ENCODE measurements around the gene BCL2. TPM values are rescaled to one million over a fixed set of nuclear protein-coding genes. Genes with fewer than 3 reads are reported as not detected.

The BCL2 gene
- total and polyA plus RNA-seq, 7 donors, result 2.8 to 25.7 (median 11.3) TPM

DNA sequence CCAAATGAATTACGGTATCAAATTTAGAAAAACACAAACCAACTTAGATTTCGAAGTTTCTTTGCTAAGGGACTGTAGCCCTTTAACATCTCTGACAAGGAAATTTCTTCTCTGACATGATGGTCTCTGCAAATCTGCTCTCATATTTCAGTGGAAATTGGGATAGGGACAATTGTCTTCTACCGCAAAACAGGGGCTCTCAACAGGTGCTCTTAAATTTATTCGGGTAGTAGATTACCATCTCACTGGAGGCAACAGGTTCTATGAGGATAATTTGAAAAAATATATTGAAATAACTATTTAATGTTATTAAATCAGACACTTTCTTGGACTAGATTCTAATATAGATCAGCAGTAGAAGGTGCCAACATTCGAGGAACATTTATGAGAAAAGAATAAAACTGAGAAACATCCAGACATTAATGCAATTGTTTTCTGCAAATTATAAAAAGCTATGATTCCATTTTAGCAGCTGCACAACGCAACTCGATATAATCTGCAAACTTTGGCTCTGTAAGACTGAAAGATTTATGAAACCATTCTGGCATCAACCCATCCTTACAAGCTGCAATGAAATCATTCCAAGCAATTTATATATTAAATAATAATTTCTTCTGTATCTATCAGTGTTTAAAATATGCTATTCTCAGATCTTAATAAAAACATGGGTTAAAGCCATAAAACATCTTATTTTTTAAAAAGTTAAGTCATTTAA is 10.0 kb upstream of the BCL2 start:
- Histone ChIP-seq H3K27ac (no peak overlapping the region), H3K36me3 (peaks cover 0 to 46% (median 28%) of the 10 kb centered on the region in 4 donors), H3K27me3 (no peaks in the 10 kb centered on the region), H3K4me3 (no peak overlapping the region), H3K9me3 (no peaks in the 10 kb centered on the region), H3K4me1 (no peaks in the 10 kb centered on the region)
- TF ChIP-seq POLR2AphosphoS5 (IDR thresholded peaks at IDR 0.05), result no peak
- no peak for TF ChIP-seq POLR2A (IDR thresholded peaks at IDR 0.05)
- TF ChIP-seq EP300 (IDR thresholded peaks at IDR 0.05), result no peak
- TF ChIP-seq, protein P1, sequence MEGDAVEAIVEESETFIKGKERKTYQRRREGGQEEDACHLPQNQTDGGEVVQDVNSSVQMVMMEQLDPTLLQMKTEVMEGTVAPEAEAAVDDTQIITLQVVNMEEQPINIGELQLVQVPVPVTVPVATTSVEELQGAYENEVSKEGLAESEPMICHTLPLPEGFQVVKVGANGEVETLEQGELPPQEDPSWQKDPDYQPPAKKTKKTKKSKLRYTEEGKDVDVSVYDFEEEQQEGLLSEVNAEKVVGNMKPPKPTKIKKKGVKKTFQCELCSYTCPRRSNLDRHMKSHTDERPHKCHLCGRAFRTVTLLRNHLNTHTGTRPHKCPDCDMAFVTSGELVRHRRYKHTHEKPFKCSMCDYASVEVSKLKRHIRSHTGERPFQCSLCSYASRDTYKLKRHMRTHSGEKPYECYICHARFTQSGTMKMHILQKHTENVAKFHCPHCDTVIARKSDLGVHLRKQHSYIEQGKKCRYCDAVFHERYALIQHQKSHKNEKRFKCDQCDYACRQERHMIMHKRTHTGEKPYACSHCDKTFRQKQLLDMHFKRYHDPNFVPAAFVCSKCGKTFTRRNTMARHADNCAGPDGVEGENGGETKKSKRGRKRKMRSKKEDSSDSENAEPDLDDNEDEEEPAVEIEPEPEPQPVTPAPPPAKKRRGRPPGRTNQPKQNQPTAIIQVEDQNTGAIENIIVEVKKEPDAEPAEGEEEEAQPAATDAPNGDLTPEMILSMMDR (IDR thresholded peaks at IDR 0.05), result no peak
- DNase-seq, result no peak
- intact Hi-C loops (cut with DNase I), result no loop called here
- WGBS, 2 donors, result 90 to 91% methylated on average over 7 of the region's 7 CpGs

DNA sequence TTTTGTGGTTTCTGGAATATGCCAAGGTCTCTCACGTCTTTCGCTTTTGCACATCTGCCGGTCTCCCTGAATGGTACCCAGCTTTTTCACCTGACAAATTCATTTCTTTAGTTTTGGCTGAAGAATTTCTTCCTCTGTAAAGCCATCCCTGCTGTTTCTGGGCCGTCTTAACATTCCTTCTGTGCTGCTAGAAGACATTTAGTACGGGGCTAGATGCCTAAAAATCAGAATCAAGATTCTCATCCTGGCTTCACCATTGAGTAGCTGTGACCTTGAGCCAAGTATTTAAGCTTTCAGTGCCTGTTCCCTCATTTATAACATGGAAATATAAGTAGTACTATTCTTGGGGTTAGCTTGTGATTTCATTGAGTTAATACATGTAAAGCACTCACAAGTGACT is 6.4 kb upstream of the BCL2 start:
- no peak overlapping the region for H3K27ac ChIP-seq
- peaks cover 0 to 13% (median 6%) of the 10 kb centered on the region in 4 donors for H3K36me3 ChIP-seq
- peaks cover 0 to 14% (median 7%) of the 10 kb centered on the region in 4 donors for H3K4me1 ChIP-seq
- DNase-seq, result no peak
- no peaks in the 10 kb centered on the region for H3K9me3 ChIP-seq
- H3K27me3 ChIP-seq, result no peaks in the 10 kb centered on the region
- H3K4me3 ChIP-seq, result no peak overlapping the region
- 89 to 93% methylated on average over 5 of the region's 5 CpGs for WGBS, 2 donors
- TF ChIP-seq POLR2AphosphoS5 (IDR thresholded peaks at IDR 0.05) (no peak), EP300 (IDR thresholded peaks at IDR 0.05) (no peak)
- intact Hi-C loops (cut with DNase I), result no loop called here

DNA sequence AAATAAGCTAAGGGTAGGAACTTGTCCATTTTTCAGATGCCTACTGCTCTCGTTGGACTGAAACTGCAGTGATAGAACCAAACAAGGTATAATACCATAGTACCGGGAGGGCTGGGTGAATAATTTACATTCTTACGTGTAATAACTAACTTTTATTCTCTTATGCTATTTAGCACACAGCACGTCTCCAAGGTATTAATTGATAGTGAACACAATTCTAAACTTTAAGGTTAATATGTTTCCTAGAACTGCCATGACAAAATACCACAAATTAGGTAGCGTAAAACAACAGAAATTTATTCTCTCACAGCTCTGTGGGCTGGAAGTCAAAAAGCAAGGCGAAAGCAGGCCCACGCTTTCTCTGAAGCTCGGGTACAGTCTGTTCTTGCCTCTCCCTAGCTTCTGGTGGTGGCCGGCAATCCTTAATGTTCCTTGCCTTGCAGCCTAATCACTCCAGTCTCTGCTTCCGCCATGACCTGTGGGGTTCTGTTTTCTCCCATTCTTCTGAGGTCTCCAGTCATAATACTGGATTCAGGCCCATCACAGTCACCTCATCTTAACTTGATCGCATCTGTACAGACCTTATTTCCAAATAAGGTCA is 5.6 kb upstream of the BCL2 start:
- peaks cover 0 to 4% (median 0%) of the 10 kb centered on the region in 4 donors for H3K36me3 ChIP-seq
- intact Hi-C loops (cut with DNase I), result loop anchor here (2.0 kb wide), 1 partner anchor 308 kb away; no protein-coding TSS in a partner anchor
- TF ChIP-seq EP300 (IDR thresholded peaks at IDR 0.05) (no peak), POLR2AphosphoS5 (IDR thresholded peaks at IDR 0.05) (no peak), POLR2A (IDR thresholded peaks at IDR 0.05) (no peak)
- TF ChIP-seq, protein P1 (IDR thresholded peaks at IDR 0.05), result no peak
- no peak overlapping the region for H3K27ac ChIP-seq
- 74 to 91% methylated on average over 11 of the region's 11 CpGs for WGBS, 2 donors
- no peak for DNase-seq
- H3K4me3 ChIP-seq, result no peak overlapping the region
- no peaks in the 10 kb centered on the region for H3K27me3 ChIP-seq
- H3K4me1 ChIP-seq, result peaks cover 0 to 19% (median 13%) of the 10 kb centered on the region in 4 donors
- no peaks in the 10 kb centered on the region for H3K9me3 ChIP-seq

DNA sequence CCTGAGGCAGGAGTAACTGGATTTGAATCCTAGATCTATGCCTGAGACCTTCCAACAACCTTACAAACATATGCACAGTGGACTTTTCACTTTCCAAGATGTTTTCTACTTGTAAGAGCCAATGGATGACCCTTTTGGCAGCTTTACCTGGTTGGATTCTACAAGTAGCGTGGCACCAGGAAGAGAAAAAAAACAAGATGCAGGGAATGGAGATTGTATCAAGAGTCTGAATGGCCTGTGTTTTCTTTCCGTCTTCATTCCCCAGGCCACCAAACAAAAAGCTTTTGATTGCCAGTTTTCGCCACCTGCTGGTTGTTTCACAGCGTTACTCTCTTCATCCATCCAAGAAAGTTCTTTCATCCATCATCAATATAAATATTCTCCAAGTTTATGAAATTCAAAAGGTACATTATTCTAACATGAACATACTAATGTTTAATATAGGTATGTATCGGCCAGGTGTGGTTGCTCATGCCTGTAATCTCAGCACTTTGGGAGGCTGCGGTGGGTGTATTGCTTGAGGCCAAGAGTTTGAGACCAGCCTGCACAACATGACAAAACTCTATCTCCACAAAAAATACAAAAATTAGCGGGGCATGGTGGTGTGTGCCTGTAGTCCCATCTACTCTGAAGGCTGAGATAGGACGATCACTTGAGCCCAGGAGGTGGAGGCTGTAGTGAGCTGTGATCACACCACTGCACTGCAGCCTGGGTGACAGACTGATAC is 3.5 kb upstream of the BCL2 start:
- DNase-seq, result peak; percentile 80
- 29 to 33% methylated on average over 8 of the region's 8 CpGs for WGBS, 2 donors

More for the DNA sequence above, 3.5 kb upstream of the BCL2 start:
- Histone ChIP-seq H3K4me3 (no peak overlapping the region), H3K36me3 (no peaks in the 10 kb centered on the region), H3K9me3 (no peaks in the 10 kb centered on the region), H3K4me1 (peaks cover 0 to 26% (median 15%) of the 10 kb centered on the region in 4 donors), H3K27me3 (no peaks in the 10 kb centered on the region), H3K27ac (peak overlapping the region; percentile 47 to 89 (median 68))
- intact Hi-C loops (cut with DNase I), result loop anchor here (1.0 to 5.0 kb wide), 2 partner anchors 99 to 192 kb away; partner anchors contain the start of gene VPS4B
- TF ChIP-seq, protein P1 (IDR thresholded peaks at IDR 0.05), result peak; percentile 58 to 76 (median 74)
- TF ChIP-seq POLR2AphosphoS5 (IDR thresholded peaks at IDR 0.05), result peak in 2 of 4 donors; percentile 17 to 33
- no peak for TF ChIP-seq EP300 (IDR thresholded peaks at IDR 0.05)
- TF ChIP-seq POLR2A (IDR thresholded peaks at IDR 0.05), result no peak

Measured in sigmoid colon (tissue), 7 donors.